Upper lobe of left lung (tissue), 4 donors: Measurements from ENCODE around the gene PIP.

Source experiments
- POLR2A ChIP-seq, 4 donors: fragments of 450-650 bp; IDR thresholded peaks; one replicate each; pipeline ENCODE4 v1.5.1; 2016 to 2017; ENCODE audit warnings: antibody characterized with exemption in 4 of 4, mild to moderate bottlenecking in 2 of 4
- POLR2AphosphoS5 ChIP-seq, 2 donors: sonication (generic); formaldehyde crosslinking; IDR thresholded peaks; one replicate each; pipeline ENCODE4 v1.5.1; 2017; ENCODE audit warnings: antibody characterized with exemption in 2 of 2
- TF ChIP-seq, protein P1 (sequence below), 6 experiments: fragments of 450-650 bp in 4 of 6; fragments of 200-600 bp in 2 of 6; sonication (generic) in 2 of 6; IDR thresholded peaks; one replicate each; pipeline ENCODE4 v1.5.1; 2016 to 2019; ENCODE audit warnings: antibody characterized with exemption in 6 of 6

DNA sequence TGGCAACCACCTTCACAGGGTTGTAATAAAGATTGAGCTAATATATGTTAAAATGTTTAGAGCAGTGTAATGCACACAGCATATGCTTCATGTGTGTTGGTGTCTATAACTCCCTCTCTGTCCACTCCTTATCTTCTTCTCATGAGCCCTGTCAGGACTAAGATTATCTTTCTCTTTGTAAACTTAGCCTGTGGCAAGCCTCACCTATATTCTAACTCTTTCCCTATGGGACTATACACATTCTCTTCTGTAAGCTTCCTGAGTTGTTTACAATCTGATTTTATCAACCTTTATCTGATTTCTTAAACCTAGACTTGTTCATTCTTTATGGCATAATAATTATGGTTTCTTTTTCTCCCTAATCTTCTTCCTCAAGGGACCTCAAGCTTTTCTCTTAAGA, 2.4 kb upstream of the PIP start:
- TF ChIP-seq, protein P1, sequence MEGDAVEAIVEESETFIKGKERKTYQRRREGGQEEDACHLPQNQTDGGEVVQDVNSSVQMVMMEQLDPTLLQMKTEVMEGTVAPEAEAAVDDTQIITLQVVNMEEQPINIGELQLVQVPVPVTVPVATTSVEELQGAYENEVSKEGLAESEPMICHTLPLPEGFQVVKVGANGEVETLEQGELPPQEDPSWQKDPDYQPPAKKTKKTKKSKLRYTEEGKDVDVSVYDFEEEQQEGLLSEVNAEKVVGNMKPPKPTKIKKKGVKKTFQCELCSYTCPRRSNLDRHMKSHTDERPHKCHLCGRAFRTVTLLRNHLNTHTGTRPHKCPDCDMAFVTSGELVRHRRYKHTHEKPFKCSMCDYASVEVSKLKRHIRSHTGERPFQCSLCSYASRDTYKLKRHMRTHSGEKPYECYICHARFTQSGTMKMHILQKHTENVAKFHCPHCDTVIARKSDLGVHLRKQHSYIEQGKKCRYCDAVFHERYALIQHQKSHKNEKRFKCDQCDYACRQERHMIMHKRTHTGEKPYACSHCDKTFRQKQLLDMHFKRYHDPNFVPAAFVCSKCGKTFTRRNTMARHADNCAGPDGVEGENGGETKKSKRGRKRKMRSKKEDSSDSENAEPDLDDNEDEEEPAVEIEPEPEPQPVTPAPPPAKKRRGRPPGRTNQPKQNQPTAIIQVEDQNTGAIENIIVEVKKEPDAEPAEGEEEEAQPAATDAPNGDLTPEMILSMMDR (IDR thresholded peaks at IDR 0.05), result no peak
- TF ChIP-seq POLR2A (IDR thresholded peaks at IDR 0.05) (no peak), POLR2AphosphoS5 (IDR thresholded peaks at IDR 0.05) (no peak)
